Neutrophil (primary cell): ENCODE results near the gene SAT2.

ENCODE experiments used
- H3K27ac ChIP-seq: fragments of 200-600 bp; sonication (generic); 2 replicates; pipeline ENCODE4 v1.5.1; 2016; ENCODE audit warnings: mild to moderate bottlenecking, moderate library complexity
- H3K27me3 ChIP-seq: fragments of 200-600 bp; sonication (generic); 2 replicates; pipeline ENCODE4 v1.6.0; 2016; ENCODE audit warnings: mild to moderate bottlenecking
- H3K36me3 ChIP-seq: fragments of 200-600 bp; sonication (generic); 2 replicates; pipeline ENCODE4 v1.5.1; 2017
- H3K4me1 ChIP-seq, 2 experiments: fragments of 200-600 bp in 1 of 2; sonication (generic) in 1 of 2; 1 replicate in 1 of 2; 2 replicates in 1 of 2; pipeline versions ENCODE4 v1.5.1 to v1.6.1; 2013 to 2016; ENCODE audit warnings: low read depth in 1 of 2, low read length in 1 of 2, mild to moderate bottlenecking in 1 of 2, moderate library complexity in 1 of 2; ENCODE audit not compliant: control insufficient read depth in 1 of 2, insufficient read depth in 1 of 2
- H3K4me3 ChIP-seq, 2 experiments: fragments of 200-600 bp in 1 of 2; sonication (generic) in 1 of 2; 1 replicate in 1 of 2; 2 replicates in 1 of 2; pipeline ENCODE4 v1.5.1; 2013 to 2016; ENCODE audit warnings: low read depth in 1 of 2, low read length in 1 of 2, mild to moderate bottlenecking in 1 of 2, moderate library complexity in 1 of 2
- H3K9me3 ChIP-seq: fragments of 200-600 bp; sonication (generic); 2 replicates; pipeline ENCODE4 v1.5.1; 2016
- CTCF ChIP-seq: fragments of 200-600 bp; sonication (generic); IDR thresholded peaks from 2 replicates; pipeline ENCODE4 v1.5.1; 2016; ENCODE audit warnings: antibody characterized with exemption

SAT2 gene

DNA sequence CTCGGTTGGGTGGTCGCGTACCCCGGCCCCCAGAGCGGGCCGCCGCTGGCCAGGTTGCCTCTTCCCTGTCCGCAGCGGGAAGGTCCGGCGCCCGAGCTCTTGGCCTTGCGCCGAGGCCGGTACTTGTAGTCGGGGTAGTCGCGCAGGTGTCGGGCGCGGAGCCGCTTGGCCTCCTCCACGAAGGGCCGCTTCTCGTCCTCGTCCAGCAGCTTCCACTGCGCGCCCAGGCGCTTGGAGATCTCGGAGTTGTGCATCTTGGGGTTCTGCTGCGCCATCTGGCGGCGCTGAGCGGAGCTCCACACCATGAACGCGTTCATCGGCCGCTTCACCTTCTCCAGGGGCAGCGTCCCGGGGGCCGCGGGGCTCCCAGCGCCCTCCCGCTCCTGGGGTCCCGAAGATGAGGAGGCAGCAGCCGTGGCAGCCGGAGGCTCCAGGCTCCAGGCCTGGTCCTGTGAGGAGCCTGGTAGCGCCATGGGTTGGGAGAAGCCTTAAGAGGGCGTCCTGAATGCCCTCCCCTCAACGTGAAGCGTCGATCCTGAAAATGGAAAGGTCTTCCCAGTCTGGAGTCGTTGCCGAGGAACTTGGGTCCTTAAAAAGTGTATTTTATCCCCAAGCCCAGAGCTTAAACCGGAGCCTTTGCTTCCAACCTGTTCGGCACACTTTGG lies 38.3 kb downstream of the SAT2 start:
- no peaks in the 10 kb centered on the region for H3K9me3 ChIP-seq
- H3K4me1 ChIP-seq, result peaks cover 11 to 22% of the 10 kb centered on the region in 2 experiments
- peaks cover 65% of the 10 kb centered on the region for H3K36me3 ChIP-seq
- no peak overlapping the region for H3K4me3 ChIP-seq
- peak; percentile 85 for TF ChIP-seq CTCF
- peak overlapping the region; percentile 12 for H3K27ac ChIP-seq
- no peaks in the 10 kb centered on the region for H3K27me3 ChIP-seq

- TF ChIP-seq CTCF, result no peak
- Histone ChIP-seq H3K9me3 (no peaks in the 10 kb centered on the region), H3K4me1 (peaks cover 16 to 26% of the 10 kb centered on the region in 2 experiments), H3K4me3 (no peak overlapping the region), H3K36me3 (peaks cover 58% of the 10 kb centered on the region), H3K27ac (peak overlapping the region; percentile 12), H3K27me3 (no peaks in the 10 kb centered on the region)
Measured at GRCh38 chr17:7588553-7589203, 38.9 kb downstream of the SAT2 start.

- no peak for TF ChIP-seq CTCF
- H3K9me3 ChIP-seq, result no peaks in the 10 kb centered on the region
- peaks cover 47% of the 10 kb centered on the region for H3K36me3 ChIP-seq
- H3K4me3 ChIP-seq, result no peak overlapping the region
- H3K4me1 ChIP-seq, result peaks cover 27 to 35% of the 10 kb centered on the region in 2 experiments
- H3K27ac ChIP-seq, result peak overlapping the region; percentile 18
- H3K27me3 ChIP-seq, result no peaks in the 10 kb centered on the region
Measured at GRCh38 chr17:7587420-7588151, 40.0 kb downstream of the SAT2 start.

DNA sequence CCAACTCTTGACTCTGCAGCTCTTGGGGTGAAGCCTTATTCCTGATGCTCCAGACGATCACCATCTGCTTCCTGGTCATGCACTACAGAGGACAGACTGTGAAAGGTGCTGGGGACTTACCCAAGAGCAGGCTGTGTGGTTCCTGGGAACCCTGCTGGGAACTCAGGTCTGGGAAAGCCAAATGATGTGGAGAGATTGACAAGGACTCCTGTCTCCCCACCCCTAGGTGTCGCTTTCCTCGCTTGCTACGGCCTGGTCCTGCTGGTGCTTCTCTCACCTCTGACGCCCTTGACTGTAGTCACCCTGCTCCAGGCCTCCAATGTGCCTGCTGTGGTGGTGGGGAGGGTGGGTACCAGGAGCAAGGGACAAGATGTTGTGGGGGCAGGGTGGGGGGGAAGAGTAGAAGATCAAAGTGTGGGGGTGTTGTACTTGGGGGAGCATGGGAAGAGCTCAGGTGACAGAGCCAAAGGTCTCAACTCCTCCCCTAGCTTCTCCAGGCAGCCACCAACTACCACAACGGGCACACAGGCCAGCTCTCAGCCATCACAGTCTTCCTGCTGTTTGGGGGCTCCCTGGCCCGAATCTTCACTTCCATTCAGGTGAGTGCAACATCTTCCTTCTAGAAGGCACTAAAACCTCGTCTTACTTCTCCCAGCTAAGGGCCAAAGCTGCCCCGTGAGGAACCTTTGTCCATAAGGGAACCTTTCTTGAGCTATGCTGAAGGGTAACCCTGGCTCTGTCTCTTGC lies 40.8 kb downstream of the SAT2 start:
- Histone ChIP-seq H3K36me3 (peaks cover 40% of the 10 kb centered on the region), H3K27ac (no peak overlapping the region), H3K4me3 (no peak overlapping the region), H3K4me1 (peaks cover 34 to 42% of the 10 kb centered on the region in 2 experiments), H3K9me3 (no peaks in the 10 kb centered on the region), H3K27me3 (no peaks in the 10 kb centered on the region)
- TF ChIP-seq CTCF, result no peak
